ENCODE measurements around the gene KRTAP2-2. TPM values are rescaled to one million over a fixed set of nuclear protein-coding genes. Genes with fewer than 3 reads are reported as not detected.
"Not testable (repeated sequence)": the region's sequence is repeated elsewhere in the genome, so short reads cannot be mapped to it uniquely, and the experiment has no call there.

KRTAP2-2 gene
- total and polyA plus RNA-seq, 2 of the 13 experiments (the other 11 are each of a cell fraction or from before 2014, with no cell fraction given): not detected

GRCh38 chr17:41034346-41034935, 20.6 kb downstream of the KRTAP2-2 start, which contains the start of gene KRTAP1-3:
TSS of gene KRTAP1-3 (minus strand) at chr17:41034874. CDS start at chr17:41034821, 53 bp downstream.
- H3K27me3 ChIP-seq (ENCODE audit: control insufficient read depth in 1 of 2, insufficient read depth in 2 of 2, low read length in 2 of 2); POLR2A ChIA-PET; H3K9ac ChIP-seq (ENCODE audit: insufficient read depth, low read depth, low read length); in situ Hi-C loops (cut with HindIII; ENCODE audit: extremely low pct_ligation_motif_present, low pct_unique_long_range_greater_than_20kb); H2AFZ ChIP-seq (ENCODE audit: low read length); intact Hi-C loops (cut with micrococcal nuclease; ENCODE audit: unreplicated experiment); H3K4me1 ChIP-seq (ENCODE audit: insufficient read depth, low read length); H3K27ac ChIP-seq (ENCODE audit: extremely low read length, insufficient read depth, low read length); FAIRE-seq; H3K79me2 ChIP-seq (ENCODE audit: insufficient read depth, low read length); H4K20me1 ChIP-seq (ENCODE audit: insufficient read depth, low read length); H3K4me2 ChIP-seq (ENCODE audit: low read depth, low read length); H3K36me3 ChIP-seq (replicated peaks in 1 of 2; ENCODE audit: control insufficient read depth in 1 of 2, insufficient read depth in 2 of 2, low read length in 2 of 2); H3K9me3 ChIP-seq (ENCODE audit: low read length); BruUV-seq (replicated peaks); H3K4me3 ChIP-seq (replicated peaks in 1 of 3; ENCODE audit: insufficient read depth in 1 of 3, low read depth in 2 of 3, low read length in 3 of 3); CTCF ChIA-PET (ENCODE audit: low intra/inter-chr PET ratio, low total read pairs); ATAC-seq; DNase-seq (ENCODE audit: low spot score): not testable (repeated sequence)
- WGBS (ENCODE audit: low lambda C conversion rate): 72% methylated on average over 9 of the region's 10 CpGs
- TF ChIP-seq ZNF768 (CRISPR knock-in tag; IDR thresholded peaks at IDR 0.05): peak; percentile 12; the same call in 1 of the 2 replicates

- CTCF ChIA-PET (ENCODE audit: low intra/inter-chr PET ratio, low total read pairs): no interaction called here
Measured at GRCh38 chr17:41029633-41030245, 25.3 kb downstream of the KRTAP2-2 start, which contains the start of gene KRTAP1-4. TSS of gene KRTAP1-4 (minus strand) at chr17:41030195. CDS start at chr17:41030078, 117 bp downstream.

More at GRCh38 chr17:41029633-41030245, 25.3 kb downstream of the KRTAP2-2 start, which contains the start of gene KRTAP1-4:
- H3K4me1 ChIP-seq (ENCODE audit: insufficient read depth, low read length): no peaks in the 10 kb centered on the region
- H3K27me3 ChIP-seq (ENCODE audit: control insufficient read depth in 1 of 2, insufficient read depth in 2 of 2, low read length in 2 of 2): no peaks in the 10 kb centered on the region; a peak in 1 of 5 replicates
- DNase-seq (ENCODE audit: low spot score) (no peak), ATAC-seq (no peak), FAIRE-seq (no peak)
- in situ Hi-C loops (cut with HindIII; ENCODE audit: extremely low pct_ligation_motif_present, low pct_unique_long_range_greater_than_20kb) (no loop called here), intact Hi-C loops (cut with micrococcal nuclease; ENCODE audit: unreplicated experiment) (no loop called here)
- H3K9me3 ChIP-seq (ENCODE audit: low read length): no peaks in the 10 kb centered on the region
- no peaks in the 10 kb centered on the region for H3K36me3 ChIP-seq (replicated peaks in 1 of 2; ENCODE audit: control insufficient read depth in 1 of 2, insufficient read depth in 2 of 2, low read length in 2 of 2)
- H3K9ac ChIP-seq (ENCODE audit: insufficient read depth, low read depth, low read length): no peak within 1 kb of the TSS
- POLR2A ChIA-PET: no interaction called here
- no TSS peak for BruUV-seq (replicated peaks)
- no peak within 1 kb of the TSS for H3K4me3 ChIP-seq (replicated peaks in 1 of 3; ENCODE audit: insufficient read depth in 1 of 3, low read depth in 2 of 3, low read length in 3 of 3)
- WGBS (ENCODE audit: low lambda C conversion rate): 70% methylated on average over 6 of the region's 12 CpGs
- H3K27ac ChIP-seq (ENCODE audit: extremely low read length, insufficient read depth, low read length): no peak within 1 kb of the TSS
- H3K79me2 ChIP-seq (ENCODE audit: insufficient read depth, low read length): no peaks in the 10 kb centered on the region
- TF ChIP-seq TGIF2 (CRISPR knock-in tag; IDR thresholded peaks at IDR 0.05): no peak
- TF ChIP-seq PATZ1 (CRISPR knock-in tag; IDR thresholded peaks at IDR 0.05): no peak
- no peak within 1 kb of the TSS for H2AFZ ChIP-seq (ENCODE audit: low read length)
- no peaks in the 10 kb centered on the region for H4K20me1 ChIP-seq (ENCODE audit: insufficient read depth, low read length)
- H3K4me2 ChIP-seq (ENCODE audit: low read depth, low read length): no peak within 1 kb of the TSS

All from HepG2 (cell line).